HG03342 (cell line): ENCODE measurements around the gene CELF2.

ENCODE experiments used
- ATAC-seq: cut with Tn5 transposase; IDR thresholded peaks from one replicate; pipeline ENCODE4 v1.9.1; 2021; ENCODE audit warnings: mild to moderate bottlenecking, moderate library complexity; ENCODE audit not compliant: unreplicated experiment

CELF2 gene

GRCh38 chr10:11213137-11213536 lies 195.5 kb downstream of the CELF2 start:
- ATAC-seq = no peak

DNA sequence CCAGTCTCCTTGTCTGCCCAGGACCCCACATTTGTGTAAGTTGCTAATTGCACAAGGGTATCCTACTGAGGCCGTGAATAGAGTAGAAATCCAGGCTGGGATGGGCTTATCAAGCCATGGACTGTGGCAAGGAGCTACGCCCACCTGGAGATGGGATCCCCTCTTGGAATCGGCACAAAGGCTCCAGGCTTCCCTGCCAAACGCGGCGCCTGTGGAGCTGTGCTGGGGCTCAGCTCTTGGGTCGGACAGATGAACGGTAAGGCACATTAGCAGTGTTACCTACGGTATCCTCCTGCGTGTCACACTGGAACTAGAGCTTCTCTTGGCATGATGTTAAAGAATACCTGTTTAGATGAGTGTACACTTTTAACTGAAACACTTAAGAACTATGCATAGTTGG lies 196.7 kb downstream of the CELF2 start:
- ATAC-seq = no peak

- ATAC-seq = no peak
Observed at GRCh38 chr10:11215471-11215870, 197.8 kb downstream of the CELF2 start.

DNA sequence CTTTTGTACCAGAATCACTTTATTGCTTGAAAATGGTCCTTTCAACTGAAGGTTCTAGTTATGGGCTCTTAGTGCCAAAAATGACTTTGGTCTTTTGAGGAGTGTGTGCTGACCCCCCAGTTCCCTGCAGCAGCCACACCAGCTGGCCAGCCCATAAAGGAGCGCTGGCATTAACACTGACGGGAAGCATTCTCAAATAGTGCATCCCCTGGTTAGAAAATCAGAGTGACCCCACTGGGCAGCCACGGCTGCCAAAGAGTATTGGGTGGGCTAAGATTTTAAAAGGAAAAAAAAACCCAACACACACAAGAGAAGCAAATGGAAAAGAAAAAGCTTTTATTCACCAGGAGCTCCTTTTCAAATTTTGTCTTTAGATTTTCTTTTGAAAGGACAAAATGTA lies 199.8 kb downstream of the CELF2 start:
- ATAC-seq = no peak

DNA sequence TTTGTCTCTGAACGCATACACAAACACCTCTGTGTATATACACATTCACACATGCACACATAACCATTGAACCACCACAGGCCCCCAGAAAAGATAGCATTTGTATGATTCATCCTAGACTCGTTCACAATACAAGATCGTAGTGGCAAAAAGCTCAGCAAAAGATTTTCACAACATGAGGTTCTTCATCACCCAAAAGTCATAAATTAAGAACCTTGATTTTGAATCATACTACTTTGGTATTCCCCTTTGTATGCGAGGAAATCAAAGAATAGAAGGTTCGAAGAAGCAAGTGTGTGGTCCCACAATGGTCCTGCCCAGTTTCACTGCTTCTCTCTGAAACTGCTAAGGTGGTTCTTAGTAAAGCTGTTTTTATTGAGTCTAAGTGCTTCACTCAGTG lies 200.7 kb downstream of the CELF2 start:
- no peak for ATAC-seq

DNA sequence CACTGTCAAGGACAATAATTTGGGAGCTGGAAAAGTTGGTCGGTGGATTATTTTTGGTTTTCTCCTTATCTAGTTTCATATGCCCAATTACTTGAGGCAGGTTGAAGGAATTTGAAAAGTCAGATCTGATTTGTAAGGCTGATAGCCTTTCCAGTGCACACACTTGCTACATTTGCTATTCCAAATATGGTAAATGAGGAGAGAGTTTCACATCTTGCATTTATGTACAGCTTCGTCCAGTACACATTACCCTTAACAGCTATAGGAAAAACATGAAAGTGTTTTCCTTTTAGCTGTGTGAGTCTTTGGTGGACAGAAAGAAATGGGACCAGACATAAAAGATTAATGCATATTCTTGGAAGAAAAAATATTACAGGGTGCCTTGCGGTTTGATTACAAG lies 201.8 kb downstream of the CELF2 start:
- no peak for ATAC-seq

DNA sequence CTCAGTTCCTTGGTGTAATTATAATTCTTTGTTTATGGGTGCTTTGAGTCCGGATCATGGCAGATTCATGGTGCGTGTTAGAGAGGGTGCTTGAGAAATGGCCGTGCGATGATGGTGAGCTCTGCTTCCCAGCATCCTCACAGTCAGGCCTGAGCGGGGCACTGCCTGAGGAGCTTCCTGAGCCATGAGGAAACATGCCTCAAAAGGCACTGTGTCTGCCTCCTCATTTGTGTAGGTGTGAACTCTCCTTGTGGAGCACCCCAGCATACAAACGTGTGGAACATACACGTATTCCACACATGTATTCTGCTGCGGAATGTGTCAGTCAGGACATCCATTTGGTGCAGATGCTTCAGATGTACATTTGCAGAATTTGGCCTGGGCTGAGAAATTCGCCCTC lies 205.4 kb downstream of the CELF2 start:
- ATAC-seq = no peak

GRCh38 chr10:11223507-11224140 lies 206.0 kb downstream of the CELF2 start:
- no peak for ATAC-seq

DNA sequence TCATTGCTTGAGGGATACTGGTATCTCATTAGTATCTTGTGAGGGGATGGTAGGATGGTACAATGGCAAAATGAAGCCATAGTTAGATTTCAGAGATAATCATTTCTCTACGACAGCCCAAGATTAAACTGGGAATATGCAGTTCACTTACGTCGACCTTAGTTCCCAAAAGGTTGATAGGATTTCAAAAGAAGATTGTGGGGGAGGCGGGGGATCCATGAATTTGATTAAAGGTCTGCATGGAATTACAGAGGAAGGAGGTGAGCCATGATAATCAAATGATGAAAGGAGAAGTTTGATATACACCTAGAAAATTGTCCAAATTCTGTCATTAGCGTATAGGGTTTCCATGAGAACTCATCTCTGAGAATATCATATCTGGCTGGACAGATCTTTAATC lies 206.6 kb downstream of the CELF2 start:
- no peak for ATAC-seq

- ATAC-seq = no peak
Observed at GRCh38 chr10:11224792-11225416, 207.2 kb downstream of the CELF2 start.

DNA sequence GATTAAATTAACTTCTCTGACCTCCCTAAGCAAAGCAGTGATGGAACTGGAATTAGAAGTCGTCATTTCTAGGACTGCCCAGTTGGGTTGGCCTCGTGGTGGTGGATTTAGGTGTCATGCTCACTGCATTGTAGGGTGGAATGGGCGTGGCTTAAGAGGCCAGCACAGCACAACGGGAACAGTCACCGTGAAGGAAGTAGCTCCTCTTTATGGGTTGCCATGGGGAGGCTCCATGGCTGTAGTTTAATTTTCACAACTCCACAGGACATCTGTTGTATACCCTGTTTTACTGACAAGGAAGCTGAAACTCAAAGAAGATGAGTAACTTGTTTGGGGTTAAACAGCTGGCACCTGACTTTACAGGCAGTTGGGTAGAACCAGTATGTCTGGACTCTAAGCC lies 208.3 kb downstream of the CELF2 start:
- ATAC-seq = peak; percentile 61

DNA sequence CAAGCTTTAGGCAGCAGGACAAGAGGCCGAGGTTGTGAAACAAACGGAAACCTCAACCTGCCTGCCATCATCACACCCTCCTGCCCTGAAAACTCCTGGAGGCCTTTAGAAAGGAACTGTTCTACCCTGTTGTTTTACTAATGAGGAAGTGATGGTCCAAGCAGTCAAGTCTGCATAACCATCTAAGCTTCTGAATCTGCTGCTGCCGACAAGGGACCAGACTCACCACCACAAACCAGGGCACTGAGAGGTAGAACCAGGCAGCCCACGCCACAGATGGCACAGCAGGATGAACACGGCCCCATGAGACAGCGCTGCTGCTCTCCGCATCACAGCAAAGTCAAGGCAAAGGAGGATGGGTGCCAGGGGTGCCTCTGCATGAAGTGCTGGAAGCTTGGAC lies 209.4 kb downstream of the CELF2 start:
- peak; percentile 42 for ATAC-seq

GRCh38 chr10:11229893-11230292 lies 212.2 kb downstream of the CELF2 start:
- ATAC-seq = no peak

GRCh38 chr10:11230498-11231167 lies 213.0 kb downstream of the CELF2 start:
- no peak for ATAC-seq

GRCh38 chr10:11231285-11231684 lies 213.6 kb downstream of the CELF2 start:
- ATAC-seq = no peak

- ATAC-seq = no peak
Observed at GRCh38 chr10:11232222-11232961, 214.7 kb downstream of the CELF2 start.

- ATAC-seq = no peak
Observed at GRCh38 chr10:11234857-11235531, 217.3 kb downstream of the CELF2 start.

DNA sequence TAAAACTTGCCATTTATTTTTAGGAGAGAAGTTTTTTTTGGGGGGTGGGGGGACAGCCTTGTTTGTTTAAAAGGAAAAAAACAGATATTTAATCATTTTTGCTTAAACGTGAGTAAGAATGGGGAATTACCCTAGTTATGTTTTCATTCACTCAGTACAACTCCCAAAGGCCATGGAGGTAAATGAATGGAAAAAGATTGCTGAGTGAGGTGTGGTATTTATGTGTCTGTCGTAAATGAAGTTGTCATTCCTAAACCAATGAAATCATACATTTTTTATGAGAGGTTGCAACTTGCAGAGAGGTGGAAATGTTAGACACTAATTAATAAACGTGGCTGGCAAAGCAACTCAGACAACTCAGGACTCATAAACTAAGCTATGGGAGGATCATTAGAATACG lies 218.1 kb downstream of the CELF2 start:
- no peak for ATAC-seq

DNA sequence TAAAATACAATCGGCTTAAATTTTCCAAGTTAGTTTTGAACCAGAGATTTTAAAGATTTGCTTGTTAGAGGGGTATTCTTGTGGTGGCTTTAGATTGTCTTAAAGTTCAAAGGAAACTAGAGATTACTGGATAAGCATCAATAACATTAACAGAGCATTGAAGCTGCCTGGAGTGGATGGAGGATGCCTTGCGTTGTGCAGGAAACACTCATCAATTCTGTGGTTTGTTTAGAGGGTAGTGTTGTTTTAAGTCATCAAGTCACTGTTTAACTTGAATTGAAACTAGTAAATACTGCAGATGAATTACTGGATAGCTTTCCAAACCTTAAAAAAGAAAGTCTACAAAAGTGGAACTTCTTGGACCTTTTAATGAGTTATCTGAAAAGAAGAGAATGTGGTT lies 218.6 kb downstream of the CELF2 start:
- ATAC-seq = peak; percentile 80

- no peak for ATAC-seq
Observed at GRCh38 chr10:11237571-11237970, 219.9 kb downstream of the CELF2 start.

GRCh38 chr10:11238893-11239292 lies 221.2 kb downstream of the CELF2 start:
- no peak for ATAC-seq
